HG02884 (cell line): Measurements from ENCODE around the gene INTS1.

ENCODE experiments used
- ATAC-seq: cut with Tn5 transposase; IDR thresholded peaks from one replicate; pipeline ENCODE4 v1.9.1; 2021; ENCODE audit warnings: mild to moderate bottlenecking, moderate library complexity; ENCODE audit not compliant: unreplicated experiment

INTS1 gene, protein sequence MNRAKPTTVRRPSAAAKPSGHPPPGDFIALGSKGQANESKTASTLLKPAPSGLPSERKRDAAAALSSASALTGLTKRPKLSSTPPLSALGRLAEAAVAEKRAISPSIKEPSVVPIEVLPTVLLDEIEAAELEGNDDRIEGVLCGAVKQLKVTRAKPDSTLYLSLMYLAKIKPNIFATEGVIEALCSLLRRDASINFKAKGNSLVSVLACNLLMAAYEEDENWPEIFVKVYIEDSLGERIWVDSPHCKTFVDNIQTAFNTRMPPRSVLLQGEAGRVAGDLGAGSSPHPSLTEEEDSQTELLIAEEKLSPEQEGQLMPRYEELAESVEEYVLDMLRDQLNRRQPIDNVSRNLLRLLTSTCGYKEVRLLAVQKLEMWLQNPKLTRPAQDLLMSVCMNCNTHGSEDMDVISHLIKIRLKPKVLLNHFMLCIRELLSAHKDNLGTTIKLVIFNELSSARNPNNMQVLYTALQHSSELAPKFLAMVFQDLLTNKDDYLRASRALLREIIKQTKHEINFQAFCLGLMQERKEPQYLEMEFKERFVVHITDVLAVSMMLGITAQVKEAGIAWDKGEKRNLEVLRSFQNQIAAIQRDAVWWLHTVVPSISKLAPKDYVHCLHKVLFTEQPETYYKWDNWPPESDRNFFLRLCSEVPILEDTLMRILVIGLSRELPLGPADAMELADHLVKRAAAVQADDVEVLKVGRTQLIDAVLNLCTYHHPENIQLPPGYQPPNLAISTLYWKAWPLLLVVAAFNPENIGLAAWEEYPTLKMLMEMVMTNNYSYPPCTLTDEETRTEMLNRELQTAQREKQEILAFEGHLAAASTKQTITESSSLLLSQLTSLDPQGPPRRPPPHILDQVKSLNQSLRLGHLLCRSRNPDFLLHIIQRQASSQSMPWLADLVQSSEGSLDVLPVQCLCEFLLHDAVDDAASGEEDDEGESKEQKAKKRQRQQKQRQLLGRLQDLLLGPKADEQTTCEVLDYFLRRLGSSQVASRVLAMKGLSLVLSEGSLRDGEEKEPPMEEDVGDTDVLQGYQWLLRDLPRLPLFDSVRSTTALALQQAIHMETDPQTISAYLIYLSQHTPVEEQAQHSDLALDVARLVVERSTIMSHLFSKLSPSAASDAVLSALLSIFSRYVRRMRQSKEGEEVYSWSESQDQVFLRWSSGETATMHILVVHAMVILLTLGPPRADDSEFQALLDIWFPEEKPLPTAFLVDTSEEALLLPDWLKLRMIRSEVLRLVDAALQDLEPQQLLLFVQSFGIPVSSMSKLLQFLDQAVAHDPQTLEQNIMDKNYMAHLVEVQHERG (N-terminal part only)

DNA sequence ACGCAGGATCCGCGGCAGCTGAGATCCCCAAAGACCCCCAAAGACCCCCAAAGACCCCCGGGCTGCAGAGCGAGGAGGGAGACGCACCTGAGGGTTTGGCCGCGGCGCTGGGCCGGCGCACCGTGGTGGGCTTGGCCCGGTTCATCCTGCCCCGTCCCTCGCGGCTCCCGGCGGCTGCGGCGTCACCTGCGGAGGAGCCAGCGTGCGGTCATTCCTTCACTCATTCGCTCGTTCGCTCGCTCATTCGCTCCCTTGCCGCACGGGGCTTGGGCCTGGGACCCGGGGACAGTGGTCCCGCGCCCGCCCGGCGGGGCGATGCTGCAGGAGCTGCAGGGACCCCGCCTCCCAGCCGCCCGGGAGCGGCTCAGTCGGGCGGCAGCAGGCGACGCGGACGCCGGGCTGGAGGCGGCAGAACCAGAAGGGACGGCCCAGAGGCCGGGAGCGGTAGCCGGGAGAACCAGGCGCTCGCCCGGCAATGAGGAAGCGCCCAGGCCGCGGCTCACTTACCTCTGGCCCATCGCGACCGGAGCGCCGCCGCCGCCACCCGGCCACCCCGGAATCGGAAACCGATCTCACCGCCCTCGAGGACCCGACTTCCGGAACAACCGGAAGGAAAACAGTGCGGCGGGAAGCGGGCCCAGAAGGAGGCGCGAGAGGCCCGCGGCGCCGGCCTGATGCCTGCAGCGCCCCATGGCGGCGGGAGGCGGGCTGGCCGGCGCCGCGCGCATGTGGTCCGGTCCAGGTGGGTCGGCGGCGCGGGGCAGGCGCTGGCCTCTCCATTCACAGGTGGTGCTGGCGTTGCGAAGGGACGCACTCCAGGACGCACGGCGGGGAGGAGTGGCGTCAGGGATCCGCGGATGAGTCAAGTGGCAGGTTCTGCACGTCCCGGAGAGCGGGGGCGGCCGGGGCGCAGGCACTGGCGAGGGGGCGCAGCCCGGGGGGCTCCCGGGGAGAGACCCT is at the start of gene INTS1:
Gene INTS1 (minus strand): TSS at position 574 of the 960 bp plus-strand sequence. CDS start 429 bp downstream, at position 145.
- ATAC-seq: peak; percentile 74

DNA sequence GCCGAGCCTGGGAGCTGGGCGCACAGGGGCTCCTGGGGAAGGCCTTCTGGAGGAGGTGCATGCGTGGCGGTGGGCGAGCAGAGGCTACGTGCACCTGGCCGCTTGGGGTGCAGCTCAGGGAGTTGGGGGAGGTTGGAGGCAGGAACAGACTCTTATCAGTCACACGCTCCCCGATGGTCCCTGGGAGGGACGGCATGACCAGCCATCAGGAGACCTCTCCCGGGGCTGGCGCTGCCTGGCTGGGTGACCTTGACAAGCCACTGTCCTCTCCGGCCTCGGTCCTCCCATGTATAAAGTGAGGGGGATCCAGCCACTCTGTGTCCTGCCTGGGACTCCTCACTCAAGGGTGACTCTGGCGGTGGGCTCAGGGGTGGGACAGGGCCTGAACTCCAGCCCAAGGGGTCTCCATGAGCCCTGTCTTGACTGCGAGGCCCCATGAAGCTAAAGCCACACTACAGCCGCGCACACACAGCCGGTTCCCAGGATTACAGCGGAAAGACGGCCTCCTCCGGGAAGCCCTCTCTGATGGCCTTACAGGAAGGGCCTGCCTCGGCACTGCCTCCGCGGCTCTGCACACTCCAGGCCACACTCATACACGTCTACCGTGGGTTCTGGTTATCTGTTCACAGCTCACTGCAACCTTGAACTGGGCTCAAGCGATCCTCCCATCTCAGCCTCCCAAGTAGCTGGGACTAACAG is 49.5 kb upstream of the INTS1 start:
- no peak for ATAC-seq

DNA sequence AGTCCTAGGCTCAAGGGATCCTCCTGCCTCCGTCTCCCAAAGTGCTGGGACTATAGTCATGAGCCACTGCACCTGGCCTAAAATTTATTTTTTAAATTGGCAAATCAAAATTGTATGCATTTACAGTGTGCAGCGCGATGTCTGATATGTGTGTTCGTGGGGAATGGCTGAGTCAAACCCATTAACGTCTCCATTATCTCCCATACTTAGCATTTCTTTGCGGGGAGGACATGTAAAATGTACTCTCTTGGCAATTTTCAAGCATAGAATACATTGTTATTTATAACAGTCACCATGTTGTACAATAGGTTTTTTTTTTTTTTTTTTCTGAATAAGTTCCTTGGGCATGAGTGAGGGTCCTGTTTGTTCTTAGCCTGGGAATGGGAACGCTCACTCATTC is 48.0 kb upstream of the INTS1 start:
- ATAC-seq: no peak

DNA sequence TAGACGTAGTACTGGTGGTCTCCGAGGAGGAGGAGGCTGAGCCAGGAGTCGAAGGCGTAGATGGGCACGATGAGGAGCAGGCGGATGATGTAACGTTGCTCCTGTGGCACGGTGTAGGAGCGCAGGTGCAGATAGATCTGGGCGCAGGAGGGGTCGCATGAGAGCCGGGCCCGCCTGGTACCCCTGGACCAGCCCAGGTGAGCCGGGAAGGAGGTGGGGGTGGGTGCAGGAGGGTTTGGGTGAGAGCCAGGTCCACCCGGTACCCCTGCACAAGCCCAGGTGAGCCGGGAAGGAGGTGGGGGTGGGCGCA is 46.6 kb upstream of the INTS1 start:
- ATAC-seq: no peak

DNA sequence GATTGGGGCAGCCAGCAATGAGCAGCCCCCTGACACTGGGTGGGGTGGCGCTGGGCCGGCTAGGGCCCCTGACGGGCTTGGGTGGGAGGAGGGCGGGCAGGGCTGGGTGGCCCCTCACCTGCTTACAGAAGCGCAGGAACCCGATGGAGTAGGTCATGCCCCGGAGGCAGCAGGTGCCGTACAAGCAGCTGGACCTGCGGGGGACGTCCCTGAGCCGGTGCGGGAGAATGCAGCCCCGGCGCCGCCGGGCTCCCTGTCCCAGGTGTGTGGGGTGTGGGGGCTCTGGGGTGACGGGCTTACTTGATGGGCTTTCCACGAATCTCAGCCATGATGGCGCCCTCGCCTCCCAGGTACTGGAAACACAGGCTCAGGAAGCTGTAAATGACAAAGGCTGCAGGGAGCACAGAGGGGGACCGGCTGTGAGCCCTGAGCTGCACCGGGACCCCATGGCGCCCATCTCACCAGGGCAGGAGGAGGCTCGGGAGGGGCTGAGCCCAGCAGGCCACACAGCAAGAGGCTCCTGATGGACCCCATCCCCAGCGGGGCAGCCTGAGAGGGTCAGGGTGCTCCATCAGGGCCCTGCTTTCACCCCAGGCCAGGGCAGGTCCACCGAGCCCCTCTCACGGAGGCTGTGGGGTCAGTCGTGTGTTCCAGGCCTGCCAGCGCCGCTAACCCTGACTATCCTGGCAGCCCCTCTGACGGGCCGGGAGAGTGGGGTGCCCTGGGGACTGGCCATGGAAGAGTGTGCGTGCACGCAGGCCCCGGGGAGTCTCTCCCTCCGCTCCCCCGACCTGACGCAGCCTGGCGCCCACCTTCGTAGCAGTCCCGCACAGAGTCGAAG is 46.0 kb upstream of the INTS1 start:
- no peak for ATAC-seq

DNA sequence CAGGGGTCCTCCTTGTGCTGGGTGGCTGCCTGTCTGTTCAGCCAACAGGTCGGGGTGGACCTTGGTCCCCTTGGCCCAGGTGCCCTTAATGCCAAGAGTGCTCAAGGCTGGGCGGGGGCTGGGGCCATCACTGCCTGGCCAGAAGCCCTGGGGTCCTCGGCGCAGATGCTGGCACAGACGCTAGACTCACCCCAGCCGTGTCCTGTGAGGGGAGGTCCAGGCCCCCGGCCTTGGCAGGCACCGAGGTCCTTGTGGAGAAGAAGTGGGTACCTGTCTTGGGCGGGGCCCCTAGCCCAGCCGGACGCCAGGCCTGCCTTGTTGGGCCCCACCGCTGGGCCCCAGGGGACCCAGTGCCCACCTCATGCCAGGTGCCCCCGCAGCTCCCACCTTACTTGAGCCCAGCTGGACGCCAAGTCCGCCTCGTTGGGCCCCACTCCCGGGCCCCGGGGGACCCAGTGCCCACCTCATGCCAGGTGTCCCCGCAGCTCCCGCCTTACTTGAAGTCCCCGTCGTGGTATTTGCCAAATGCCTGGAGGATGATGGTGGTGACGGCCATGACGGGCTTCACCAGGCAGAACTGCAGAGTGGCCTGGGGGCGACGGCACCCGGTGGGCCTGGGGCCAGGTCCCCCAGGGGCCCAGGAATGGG is 45.3 kb upstream of the INTS1 start:
- no peak for ATAC-seq

DNA sequence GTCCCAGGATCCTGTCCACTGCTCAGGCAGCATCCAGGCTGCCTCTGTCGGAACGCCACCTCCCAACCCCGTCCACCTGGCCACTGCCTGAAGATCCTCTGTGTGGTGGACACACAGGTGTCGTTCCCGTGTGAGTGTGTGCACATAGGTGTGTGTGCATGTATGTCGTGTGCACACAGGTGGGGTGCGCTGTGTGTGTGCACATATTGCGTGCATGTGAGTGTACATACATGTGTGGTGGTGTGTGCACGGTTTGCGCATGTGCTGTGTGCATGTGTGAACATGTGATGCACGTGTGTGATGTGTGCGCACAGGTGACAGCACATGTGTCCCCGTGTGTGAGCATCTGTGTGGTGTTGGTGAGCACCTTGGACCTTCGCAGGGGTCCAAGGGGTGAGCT is 44.8 kb upstream of the INTS1 start:
- no peak for ATAC-seq

DNA sequence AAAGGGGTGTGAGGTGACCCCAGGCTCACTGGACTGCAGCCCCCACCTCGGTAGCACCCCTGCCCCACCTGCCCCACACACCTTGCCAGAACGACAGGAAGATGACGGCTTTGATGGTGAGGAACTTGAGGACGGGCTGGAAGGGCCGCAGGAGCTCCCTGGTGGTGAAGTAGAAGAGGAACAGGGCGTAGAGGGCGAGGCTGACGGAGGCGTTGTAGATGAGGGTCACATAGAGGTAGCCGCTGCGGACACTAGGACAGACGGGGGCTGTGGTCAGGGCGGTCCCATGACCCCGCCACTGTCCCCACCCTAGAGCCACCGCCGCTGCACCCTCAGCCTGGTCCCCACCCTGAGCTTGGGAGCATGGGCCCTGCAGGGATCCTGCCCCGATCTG is 44.2 kb upstream of the INTS1 start:
- no peak for ATAC-seq

DNA sequence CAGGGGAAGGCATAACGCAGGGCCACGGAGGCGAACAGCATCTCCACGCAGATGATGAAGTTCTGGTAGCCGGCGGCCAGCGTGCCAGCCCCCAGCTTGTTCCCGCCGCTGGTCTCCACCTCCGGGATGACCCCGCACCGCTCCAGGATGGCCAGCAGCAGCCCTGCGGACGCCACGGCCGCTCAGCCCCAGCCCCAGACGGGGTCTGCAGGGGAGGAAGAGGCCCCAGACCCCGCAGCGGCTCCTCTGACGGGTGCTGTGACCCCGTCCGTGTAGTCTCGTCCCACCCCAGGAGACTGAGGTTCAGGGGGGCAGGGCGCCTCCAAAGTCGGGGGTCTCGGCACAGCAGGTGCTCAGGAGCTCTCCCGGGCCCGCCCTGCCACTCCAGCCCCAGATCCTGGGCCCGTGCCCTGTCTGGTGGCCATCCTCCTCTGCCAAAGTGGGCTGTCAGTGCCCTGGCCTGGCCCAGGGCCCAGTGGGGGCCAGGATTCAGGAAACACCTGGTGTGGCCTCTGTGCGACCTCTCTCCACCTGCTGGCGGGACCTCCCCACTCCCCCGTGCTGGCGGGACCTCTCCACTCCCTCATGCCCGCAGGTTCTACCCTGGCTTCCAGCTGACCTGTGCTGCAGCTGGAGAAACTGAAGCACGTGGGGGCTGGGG is 43.7 kb upstream of the INTS1 start:
- no peak for ATAC-seq

DNA sequence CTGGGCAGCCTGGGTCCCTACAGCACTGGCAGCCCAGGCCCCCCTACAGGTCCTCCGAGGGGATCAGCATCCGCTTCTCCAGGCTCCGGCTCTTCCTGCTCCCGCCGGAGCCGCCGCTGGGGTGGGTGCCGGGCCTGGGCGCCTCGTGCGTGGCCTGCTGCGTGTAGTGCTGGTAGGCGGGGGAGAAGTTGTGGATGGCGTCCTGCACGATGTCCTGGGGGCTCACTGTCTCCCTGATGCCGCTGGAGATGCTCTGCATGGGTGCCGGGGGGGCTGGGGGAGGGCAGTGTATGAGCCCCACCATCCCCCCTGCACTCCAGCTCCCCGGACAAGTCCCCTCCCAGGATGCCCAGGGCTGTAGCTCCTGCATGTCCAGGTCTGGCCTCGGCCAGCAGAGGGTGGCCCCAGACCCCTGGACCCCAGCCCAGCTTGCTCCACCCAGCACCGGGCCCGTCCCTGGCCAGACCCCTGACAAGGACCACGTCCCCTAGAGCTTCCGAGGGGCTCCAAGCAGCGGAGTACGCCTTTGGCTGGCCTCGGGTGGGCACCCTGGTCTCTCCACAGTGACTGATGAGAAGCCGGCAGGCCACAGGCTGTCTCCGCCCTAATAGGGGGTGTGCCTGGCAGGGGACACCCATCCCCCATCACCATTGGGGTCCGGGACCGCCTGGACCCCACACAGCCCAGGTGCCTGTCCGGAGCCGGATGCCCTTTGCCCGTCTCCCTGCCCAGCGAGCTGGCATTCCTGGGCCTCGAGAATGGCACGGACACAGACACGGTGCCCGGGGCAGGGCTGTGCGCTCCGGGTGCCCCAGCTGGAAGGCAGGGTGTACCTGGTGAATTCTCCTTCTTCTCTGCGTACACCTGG is 43.0 kb upstream of the INTS1 start:
- ATAC-seq: no peak

DNA sequence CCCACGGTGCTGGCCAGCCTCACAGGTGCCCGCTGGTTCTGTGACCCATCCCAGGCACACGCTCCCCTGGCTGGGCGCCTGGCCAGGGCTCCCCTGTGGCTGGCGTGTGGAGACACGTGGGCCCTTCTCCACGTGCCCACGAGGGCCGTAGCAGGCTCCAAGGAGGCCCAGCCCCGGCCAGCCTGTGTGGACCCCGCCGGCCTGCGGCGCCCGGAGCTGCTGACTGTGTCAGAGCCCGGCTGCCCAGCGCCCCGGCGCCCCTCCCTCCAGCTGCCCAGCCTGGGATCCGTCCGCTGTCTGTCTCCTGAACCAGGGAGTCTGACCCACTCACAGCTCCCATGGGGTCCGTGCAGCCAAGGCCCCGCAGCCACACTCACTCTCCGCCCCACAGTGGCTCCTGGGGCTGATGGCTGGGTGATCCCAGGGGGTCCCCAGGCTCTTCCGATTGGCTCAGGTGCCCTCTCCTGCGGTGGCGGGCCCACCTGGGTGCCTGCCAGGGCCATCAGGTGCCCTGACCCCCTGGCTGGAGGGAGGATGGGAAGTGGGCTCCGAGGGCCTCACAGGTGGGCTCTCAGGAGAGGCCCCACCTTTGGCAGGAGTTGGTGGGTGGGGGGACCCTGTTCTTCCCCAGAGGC is 42.2 kb upstream of the INTS1 start:
- ATAC-seq: no peak

DNA sequence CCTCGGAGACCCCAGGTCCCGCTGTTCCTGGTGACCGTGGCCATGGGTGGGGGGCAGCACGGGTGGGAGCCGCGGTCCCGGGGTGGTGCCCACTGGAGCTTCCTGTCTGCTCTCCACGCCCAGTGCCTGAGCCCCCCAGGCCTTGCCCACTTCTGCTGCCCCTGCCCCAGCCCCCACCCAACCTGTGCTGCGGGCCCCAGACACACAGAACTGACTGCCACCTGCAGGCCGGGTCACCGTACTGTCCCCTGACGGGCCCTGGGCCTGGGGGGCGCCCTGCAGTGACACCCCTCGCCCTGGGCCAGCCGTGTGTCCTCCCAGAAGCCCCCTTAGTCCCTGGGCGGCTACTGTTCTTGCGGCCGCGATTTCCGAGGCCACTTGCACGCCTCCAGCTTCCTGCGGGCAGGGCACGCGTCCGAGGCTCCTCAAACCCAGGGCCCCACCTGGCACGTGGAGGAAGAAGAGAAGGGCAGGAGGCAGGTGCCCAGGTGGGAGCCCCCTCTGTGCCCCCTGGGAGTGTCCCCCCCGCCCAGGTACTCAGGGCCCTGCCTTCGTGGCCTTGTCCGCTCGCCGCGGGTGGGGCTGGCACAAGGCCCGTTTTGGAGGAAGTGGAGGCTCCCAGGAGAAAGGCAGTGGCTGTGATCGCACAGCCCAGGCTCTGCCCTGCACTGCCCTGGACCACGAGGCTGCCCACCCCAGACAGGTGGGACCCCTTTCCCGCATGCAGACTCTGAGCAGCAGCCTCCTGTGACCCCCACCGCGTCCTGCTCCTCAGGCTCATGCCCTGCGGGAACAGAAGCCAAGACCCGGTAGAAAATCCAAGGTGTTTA is 41.4 kb upstream of the INTS1 start:
- ATAC-seq: no peak

DNA sequence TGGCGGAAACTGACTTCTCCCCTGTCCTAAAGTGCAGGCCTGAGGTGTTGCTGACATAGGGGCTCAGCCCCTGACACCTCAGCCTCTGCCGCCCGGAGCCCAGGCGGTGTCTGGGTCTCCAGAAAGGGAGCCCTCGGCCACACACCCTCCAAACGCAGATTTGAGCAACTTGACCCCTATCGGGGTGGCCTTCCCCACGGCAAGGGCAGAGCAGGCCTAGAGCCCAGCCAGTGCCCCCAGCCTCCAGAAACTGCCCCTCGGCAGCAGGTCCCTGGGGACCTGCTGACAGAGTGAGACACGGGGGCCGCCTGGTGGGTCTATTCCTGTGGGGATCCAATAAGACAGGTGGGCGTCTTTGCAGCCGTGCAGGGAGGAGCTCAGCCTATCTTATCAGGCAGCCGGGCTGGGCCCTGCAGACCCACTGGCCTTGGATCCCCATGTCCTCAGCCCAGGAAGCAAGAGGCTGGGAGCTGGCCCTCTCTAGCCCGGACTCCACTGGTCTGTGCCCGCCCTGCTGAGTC is 40.8 kb upstream of the INTS1 start:
- no peak for ATAC-seq

DNA sequence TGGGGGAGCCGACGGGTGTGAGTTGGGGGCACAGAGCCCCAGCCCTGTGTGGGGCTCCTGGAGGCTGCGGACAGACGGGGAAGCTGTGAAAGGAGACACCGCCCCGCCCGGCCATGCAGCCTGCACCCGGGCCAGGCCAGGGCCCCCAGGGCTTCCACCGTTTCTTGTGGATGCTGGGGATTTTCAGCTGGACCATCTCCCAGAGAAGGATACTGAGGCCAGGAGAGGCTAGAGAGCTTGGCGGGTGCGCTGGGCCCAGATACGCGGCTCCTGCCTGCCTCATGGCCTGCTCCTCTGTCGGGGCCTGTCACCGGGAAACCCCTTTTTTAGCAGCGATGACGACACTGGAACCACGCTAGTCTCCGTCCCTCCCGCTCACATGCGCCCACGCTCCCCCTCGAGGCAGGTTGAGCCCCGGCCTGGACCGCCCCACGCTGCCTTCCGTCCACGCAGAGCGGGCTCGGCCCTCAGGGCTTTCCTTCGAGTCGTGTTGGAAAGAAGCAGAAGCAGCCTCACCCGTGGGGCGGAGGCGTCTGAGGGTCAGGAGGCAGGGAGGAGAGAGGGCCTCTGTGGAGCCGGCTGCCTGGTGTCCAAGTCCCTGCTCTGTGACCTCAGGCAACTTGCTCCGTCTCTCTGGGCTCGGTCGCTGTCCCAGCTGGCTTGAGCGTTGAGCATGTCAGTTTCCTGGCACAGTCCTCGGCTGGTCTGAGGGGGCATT is 40.1 kb upstream of the INTS1 start:
- no peak for ATAC-seq

DNA sequence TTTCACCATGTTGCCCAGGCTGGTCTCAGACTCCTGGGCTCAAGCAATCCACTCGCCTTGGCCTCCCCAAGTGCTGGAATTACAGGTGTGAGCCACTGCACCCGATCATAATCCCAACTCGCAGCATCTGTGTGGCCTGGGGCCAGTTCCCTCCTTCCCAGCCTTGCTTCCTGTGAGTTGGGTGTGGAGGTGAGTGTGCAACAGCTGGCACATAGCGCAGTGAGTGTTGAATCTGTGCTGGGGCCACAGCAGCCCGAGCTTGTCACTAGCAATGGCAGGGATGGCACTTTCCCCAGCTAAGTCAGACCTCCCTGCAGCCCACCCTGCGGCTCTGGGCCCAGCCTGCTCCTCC is 39.6 kb upstream of the INTS1 start:
- no peak for ATAC-seq
